BLaER1 (cell line): Measurements from ENCODE around the gene KCNAB1.

Experiments
- H3K27ac ChIP-seq: shearing (Covaris generic); formaldehyde crosslinking; 2 replicates; pipeline ENCODE4 v1.8.1; 2022
- H3K27me3 ChIP-seq: shearing (Covaris generic); formaldehyde crosslinking; 2 replicates; pipeline ENCODE4 v1.8.1; 2022
- H3K36me3 ChIP-seq: shearing (Covaris generic); formaldehyde crosslinking; 2 replicates; pipeline ENCODE4 v1.8.1; 2022
- H3K4me1 ChIP-seq: shearing (Covaris generic); formaldehyde crosslinking; 2 replicates; pipeline ENCODE4 v1.8.1; 2022
- H3K4me2 ChIP-seq: shearing (Covaris generic); formaldehyde crosslinking; 2 replicates; pipeline ENCODE4 v1.8.1; 2022
- H3K4me3 ChIP-seq: shearing (Covaris generic); formaldehyde crosslinking; 2 replicates; pipeline ENCODE4 v1.8.1; 2022
- H3K9ac ChIP-seq: shearing (Covaris generic); formaldehyde crosslinking; 2 replicates; pipeline ENCODE4 v1.8.1; 2022
- H3K9me3 ChIP-seq: shearing (Covaris generic); formaldehyde crosslinking; 2 replicates; pipeline ENCODE4 v1.8.1; 2022
- H4K20me1 ChIP-seq: shearing (Covaris generic); formaldehyde crosslinking; 2 replicates; pipeline ENCODE4 v1.8.1; 2022
- Cebpa-rat ChIP-seq: shearing (Covaris generic); IDR thresholded peaks from 2 replicates; pipeline ENCODE4 v1.8.1; 2022

The KCNAB1 gene

DNA sequence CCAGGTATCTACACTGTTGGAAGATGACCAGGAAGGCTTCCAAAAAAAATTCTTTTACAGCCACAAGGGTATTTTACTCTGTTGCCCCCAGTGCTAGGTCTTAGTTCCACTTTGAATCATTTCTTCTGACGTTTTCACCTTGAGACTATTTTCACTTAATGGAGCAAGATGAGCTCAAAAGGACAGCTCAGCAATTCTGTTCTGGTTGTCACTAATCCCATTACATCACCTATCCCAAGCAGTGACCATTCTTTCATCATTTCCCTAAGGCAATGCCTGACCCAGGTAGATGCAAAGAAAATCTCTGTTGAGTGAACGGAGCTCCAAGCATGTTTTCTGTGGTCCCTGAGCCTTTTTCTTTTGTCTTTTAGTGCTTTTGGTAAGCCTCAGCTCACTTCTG lies 210.0 kb downstream of the KCNAB1 start:
- no peaks in the 10 kb centered on the region for H3K27me3 ChIP-seq
- no peak overlapping the region for H3K9ac ChIP-seq
- H3K4me1 ChIP-seq: no peaks in the 10 kb centered on the region
- H3K9me3 ChIP-seq: no peaks in the 10 kb centered on the region
- H3K27ac ChIP-seq: no peak overlapping the region
- no peaks in the 10 kb centered on the region for H4K20me1 ChIP-seq
- no peak for TF ChIP-seq Cebpa-rat
- H3K36me3 ChIP-seq: no peaks in the 10 kb centered on the region
- no peak overlapping the region for H3K4me2 ChIP-seq
- no peak overlapping the region for H3K4me3 ChIP-seq

DNA sequence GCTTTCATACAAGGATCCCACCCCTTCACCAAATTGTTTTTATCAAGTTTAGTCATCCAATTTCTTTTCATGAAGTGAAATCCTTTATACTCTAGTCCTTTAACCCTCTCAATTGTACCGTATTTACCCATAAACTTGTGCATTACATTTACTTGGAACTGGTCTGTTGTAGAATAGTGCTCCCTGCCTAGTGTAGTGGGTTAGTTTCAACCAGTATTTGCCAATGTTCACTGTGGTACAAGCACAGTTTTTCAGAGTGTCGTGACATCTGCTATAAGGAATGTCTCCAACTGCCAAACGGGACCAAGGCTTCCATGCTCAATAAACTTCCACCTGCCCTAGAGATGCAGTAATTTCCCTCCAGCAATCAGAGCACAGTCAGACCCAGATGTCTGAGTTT lies 211.9 kb downstream of the KCNAB1 start:
- Histone ChIP-seq H3K27me3 (no peaks in the 10 kb centered on the region), H3K36me3 (no peaks in the 10 kb centered on the region), H3K4me1 (no peaks in the 10 kb centered on the region), H4K20me1 (no peaks in the 10 kb centered on the region), H3K4me2 (no peak overlapping the region), H3K27ac (no peak overlapping the region), H3K4me3 (no peak overlapping the region), H3K9ac (no peak overlapping the region), H3K9me3 (no peaks in the 10 kb centered on the region)
- no peak for TF ChIP-seq Cebpa-rat

DNA sequence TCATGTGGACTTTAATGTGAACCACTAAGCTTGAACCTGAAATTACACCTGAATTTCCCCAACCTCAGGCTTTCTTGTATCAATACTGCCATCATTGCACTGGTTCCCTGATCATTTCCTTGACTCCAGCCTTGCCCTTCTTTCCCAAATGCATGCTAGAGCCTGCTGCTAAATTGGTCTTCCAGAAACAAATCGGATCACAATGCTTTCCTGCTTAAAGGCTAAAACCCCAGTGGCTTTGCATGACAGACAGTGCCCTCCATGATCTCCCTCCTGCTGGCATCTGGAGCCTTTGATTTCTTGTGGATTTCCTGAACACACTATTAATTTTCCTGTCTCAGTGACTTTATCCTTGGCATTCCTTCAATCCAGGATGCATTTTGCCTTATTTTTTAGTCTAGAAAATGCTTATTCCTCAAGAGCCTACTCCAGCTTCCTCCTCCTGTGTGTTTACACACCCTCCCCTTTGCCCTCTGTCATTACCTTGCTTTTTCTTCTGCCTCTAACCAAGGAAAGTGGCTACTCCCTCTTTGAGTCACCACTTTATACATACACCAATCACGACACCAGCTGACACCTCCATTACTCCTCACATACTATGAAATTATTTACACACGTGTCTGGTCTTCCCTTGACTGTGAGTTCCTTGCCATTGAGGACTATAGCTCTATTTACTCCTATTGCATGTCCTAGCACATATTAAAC lies 214.6 kb downstream of the KCNAB1 start:
- Histone ChIP-seq H3K9me3 (no peaks in the 10 kb centered on the region), H3K9ac (no peak overlapping the region), H3K27me3 (no peaks in the 10 kb centered on the region), H3K27ac (no peak overlapping the region), H3K4me3 (no peak overlapping the region), H4K20me1 (no peaks in the 10 kb centered on the region), H3K36me3 (no peaks in the 10 kb centered on the region), H3K4me2 (no peak overlapping the region), H3K4me1 (no peaks in the 10 kb centered on the region)
- TF ChIP-seq Cebpa-rat: no peak

DNA sequence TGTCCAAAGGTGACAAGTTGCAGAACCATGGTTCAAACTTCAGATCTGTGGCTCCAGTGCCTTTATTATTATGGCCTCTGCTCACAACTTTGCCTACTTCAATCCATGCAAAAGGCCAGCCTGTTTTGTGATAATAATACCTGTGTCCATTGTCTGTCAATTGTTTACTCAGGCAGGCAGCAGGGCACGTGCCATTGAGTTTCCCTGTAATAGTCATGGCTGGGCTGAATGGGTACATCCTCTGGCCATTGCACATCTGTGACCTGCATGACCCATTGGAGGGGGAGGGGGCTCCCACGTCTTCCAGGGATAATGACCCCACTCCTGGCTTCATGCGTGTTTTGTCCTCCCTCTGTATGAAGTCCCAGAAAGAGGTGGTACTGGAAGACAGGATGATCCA lies 219.1 kb downstream of the KCNAB1 start:
- H3K9me3 ChIP-seq: no peaks in the 10 kb centered on the region
- H3K4me3 ChIP-seq: no peak overlapping the region
- no peaks in the 10 kb centered on the region for H3K36me3 ChIP-seq
- H3K27ac ChIP-seq: no peak overlapping the region
- TF ChIP-seq Cebpa-rat: no peak
- H3K4me1 ChIP-seq: no peaks in the 10 kb centered on the region
- no peaks in the 10 kb centered on the region for H3K27me3 ChIP-seq
- no peaks in the 10 kb centered on the region for H4K20me1 ChIP-seq
- no peak overlapping the region for H3K9ac ChIP-seq
- H3K4me2 ChIP-seq: no peak overlapping the region

DNA sequence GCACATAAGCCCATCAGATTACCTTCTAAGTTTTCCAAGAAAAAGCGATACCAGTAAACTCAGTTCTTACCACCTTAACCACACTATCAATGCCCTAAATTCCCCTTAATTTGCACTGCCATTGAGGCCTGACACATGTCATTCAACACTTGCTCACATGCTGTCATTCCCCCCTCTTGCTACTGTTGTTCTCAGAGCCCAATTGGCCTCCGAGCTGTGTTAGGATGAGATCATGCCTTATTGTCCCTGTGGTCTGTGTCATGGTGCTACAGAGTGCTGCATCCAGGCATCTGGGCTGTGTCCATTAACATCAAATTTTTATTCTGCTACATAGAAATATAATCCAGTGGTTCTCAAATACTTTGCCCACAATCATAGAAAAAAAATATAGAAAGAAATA lies 221.0 kb downstream of the KCNAB1 start:
- no peak overlapping the region for H3K4me2 ChIP-seq
- no peak overlapping the region for H3K9ac ChIP-seq
- TF ChIP-seq Cebpa-rat: no peak
- no peak overlapping the region for H3K4me3 ChIP-seq
- H3K9me3 ChIP-seq: no peaks in the 10 kb centered on the region
- no peak overlapping the region for H3K27ac ChIP-seq
- no peaks in the 10 kb centered on the region for H3K27me3 ChIP-seq
- H3K36me3 ChIP-seq: no peaks in the 10 kb centered on the region
- H3K4me1 ChIP-seq: no peaks in the 10 kb centered on the region
- H4K20me1 ChIP-seq: no peaks in the 10 kb centered on the region

DNA sequence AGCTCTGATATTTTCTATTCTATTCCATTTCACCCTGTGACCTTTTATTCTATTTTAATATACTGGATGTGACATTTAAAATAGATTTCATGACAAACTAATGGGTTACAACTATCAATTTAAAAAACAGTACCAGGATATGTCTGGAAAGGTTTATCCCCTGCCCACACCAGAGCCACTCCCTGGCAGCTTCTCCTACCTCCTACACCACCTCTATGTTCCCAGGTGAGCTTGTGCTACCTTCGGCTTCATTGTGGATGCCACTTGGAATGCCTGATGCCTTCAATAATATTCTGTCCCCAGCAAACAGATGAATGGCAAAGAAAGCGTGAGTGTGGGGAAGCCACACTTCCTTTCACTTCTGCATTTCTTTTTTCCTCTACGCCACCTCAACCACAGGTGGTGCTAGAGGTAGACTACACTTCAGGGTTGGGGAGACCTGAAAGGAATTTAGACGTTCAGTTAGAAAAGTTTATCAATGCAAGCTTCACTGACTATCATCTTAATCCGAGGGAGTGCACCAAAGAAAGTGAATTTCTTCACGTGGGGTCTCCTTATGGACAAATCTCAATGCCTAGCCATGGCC lies 221.5 kb downstream of the KCNAB1 start:
- H3K36me3 ChIP-seq: no peaks in the 10 kb centered on the region
- H3K9me3 ChIP-seq: no peaks in the 10 kb centered on the region
- no peaks in the 10 kb centered on the region for H4K20me1 ChIP-seq
- H3K27ac ChIP-seq: no peak overlapping the region
- no peak for TF ChIP-seq Cebpa-rat
- H3K27me3 ChIP-seq: no peaks in the 10 kb centered on the region
- no peak overlapping the region for H3K4me3 ChIP-seq
- no peak overlapping the region for H3K4me2 ChIP-seq
- no peak overlapping the region for H3K9ac ChIP-seq
- H3K4me1 ChIP-seq: no peaks in the 10 kb centered on the region

DNA sequence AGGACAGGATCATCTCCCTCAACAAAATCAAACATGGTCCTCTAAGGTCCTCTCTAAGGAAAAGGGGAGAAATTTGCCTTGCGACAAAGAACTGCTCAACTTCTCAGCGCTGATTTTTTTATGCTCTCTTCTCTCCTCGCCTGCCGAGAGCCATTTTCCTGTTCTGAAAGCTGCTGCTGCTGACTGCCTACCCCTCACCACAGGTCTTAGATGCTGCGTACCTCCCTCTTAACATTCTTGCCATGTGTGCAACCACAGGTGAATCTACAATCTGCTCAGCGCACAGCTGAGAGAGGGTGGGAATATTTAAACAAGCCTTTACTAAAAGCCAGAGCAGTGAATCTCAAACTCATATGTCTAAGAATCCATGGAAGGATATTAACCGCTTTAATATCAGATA lies 223.8 kb downstream of the KCNAB1 start:
- Histone ChIP-seq H4K20me1 (no peaks in the 10 kb centered on the region), H3K4me3 (no peak overlapping the region), H3K9me3 (no peaks in the 10 kb centered on the region), H3K27ac (no peak overlapping the region), H3K4me1 (peaks cover 6% of the 10 kb centered on the region; the same call in 1 of the 2 replicates), H3K4me2 (no peak overlapping the region), H3K9ac (no peak overlapping the region), H3K36me3 (no peaks in the 10 kb centered on the region), H3K27me3 (no peaks in the 10 kb centered on the region)
- TF ChIP-seq Cebpa-rat: no peak

DNA sequence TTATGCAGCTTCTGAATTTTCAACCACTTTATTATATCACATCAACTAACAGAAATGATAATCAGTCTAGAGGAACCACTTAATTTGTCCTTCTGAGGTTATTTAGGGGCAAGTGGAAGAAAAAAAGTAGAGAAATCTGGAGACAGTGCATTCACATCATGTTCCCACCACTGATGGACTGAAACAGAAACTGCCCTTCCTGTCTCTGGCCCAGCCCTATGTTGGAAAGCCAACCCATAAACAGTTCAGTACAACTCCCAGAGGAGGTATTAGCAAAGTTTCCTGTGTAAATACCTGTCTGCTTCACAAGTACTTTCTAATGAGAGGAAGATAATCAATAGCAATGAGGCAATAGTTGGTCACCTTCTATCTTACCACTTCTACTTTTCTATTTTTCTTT lies 228.7 kb downstream of the KCNAB1 start:
- no peak for TF ChIP-seq Cebpa-rat
- Histone ChIP-seq H3K9me3 (no peaks in the 10 kb centered on the region), H3K4me2 (no peak overlapping the region), H3K4me1 (peaks cover 23% of the 10 kb centered on the region), H4K20me1 (no peaks in the 10 kb centered on the region), H3K36me3 (no peaks in the 10 kb centered on the region), H3K27ac (no peak overlapping the region), H3K4me3 (no peak overlapping the region), H3K9ac (no peak overlapping the region), H3K27me3 (no peaks in the 10 kb centered on the region)

DNA sequence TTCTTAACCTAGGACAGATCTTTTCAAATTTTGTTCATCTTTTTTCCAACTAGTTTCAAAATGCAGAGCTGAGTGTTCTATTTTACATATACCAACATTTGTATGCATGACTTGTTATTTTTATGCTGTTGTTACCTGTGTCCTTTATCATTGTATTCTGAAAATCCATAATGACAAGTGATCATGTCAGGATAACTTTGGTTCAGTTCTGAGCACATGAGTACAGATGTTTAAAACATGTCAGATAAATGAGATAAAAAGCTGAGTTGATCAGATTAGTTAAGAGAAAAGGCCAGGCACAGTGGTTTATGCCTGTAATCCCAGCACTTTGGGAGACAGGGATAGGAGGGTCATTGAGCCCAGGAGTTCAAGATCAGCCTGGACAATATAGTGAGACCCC lies 229.6 kb downstream of the KCNAB1 start:
- TF ChIP-seq Cebpa-rat: no peak

DNA sequence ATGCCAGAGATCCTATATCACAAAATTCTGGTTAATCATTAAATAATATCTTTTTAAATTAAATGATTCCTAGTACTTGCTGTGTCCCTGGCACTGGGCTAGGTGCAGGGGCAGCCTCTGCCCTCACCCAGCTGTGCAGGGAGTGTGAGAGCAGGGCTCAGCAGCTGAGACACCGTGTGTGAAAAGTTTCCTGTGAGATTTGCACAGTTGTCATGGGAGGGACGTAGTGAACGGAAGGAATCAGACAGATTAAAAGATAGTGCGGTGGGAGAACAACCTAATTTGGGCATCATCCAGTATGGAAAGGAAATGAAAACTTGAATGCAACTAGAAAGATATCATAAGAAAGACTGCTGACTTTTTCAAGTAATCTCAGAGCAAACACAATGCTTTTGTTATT lies 230.4 kb downstream of the KCNAB1 start:
- no peak overlapping the region for H3K27ac ChIP-seq
- no peak for TF ChIP-seq Cebpa-rat
- H3K4me1 ChIP-seq: peaks cover 23% of the 10 kb centered on the region
- no peaks in the 10 kb centered on the region for H4K20me1 ChIP-seq
- no peaks in the 10 kb centered on the region for H3K27me3 ChIP-seq
- no peak overlapping the region for H3K4me3 ChIP-seq
- no peaks in the 10 kb centered on the region for H3K9me3 ChIP-seq
- H3K9ac ChIP-seq: no peak overlapping the region
- H3K4me2 ChIP-seq: peak overlapping the region; percentile 57
- H3K36me3 ChIP-seq: no peaks in the 10 kb centered on the region

More for the DNA sequence above, 229.6 kb downstream of the KCNAB1 start:
- Histone ChIP-seq H3K9me3 (no peaks in the 10 kb centered on the region), H3K4me1 (peaks cover 23% of the 10 kb centered on the region), H4K20me1 (no peaks in the 10 kb centered on the region), H3K27me3 (no peaks in the 10 kb centered on the region), H3K4me2 (no peak overlapping the region), H3K27ac (no peak overlapping the region), H3K4me3 (no peak overlapping the region), H3K36me3 (no peaks in the 10 kb centered on the region), H3K9ac (no peak overlapping the region)
